ENCODE measurements around the gene PHF19. TPM values are rescaled to one million over a fixed set of nuclear protein-coding genes. Genes with fewer than 3 reads are reported as not detected.

The PHF19 gene
- total and polyA plus RNA-seq, 4 donors = 25.9 to 66.7 (median 51.2) TPM

GRCh38 chr9:120894321-120895148 lies 17.5 kb upstream of the PHF19 start:
- Histone ChIP-seq H3K27ac (ENCODE audit: low read depth in 1 of 2, low read length in 2 of 2) (peak overlapping the region; percentile 72 to 86), H3K4me1 (ENCODE audit: control insufficient read depth in 1 of 2, insufficient read depth in 2 of 2, low read length in 2 of 2) (peaks cover 0 to 2% of the 10 kb centered on the region in 2 donors), H3K27me3 (ENCODE audit: control insufficient read depth in 1 of 2, insufficient read depth in 2 of 2, low read length in 1 of 2) (no peaks in the 10 kb centered on the region), H3K9me3 (ENCODE audit: control insufficient read depth, low read length) (no peaks in the 10 kb centered on the region), H3K4me3 (ENCODE audit: low read length in 2 of 2) (no peak overlapping the region), H3K36me3 (ENCODE audit: control insufficient read depth in 1 of 2, insufficient read depth in 2 of 2, low read length in 1 of 2) (no peaks in the 10 kb centered on the region)
- 3 to 6% methylated on average over 62 to 63 of the region's 63 CpGs for WGBS, 2 donors
- DNase-seq (peak; percentile 69 to 86), ATAC-seq (ENCODE audit: low FRiP score) (peak; percentile 65)
- intact Hi-C loops (cut with DNase I) = no loop called here

GRCh38 chr9:120893611-120894307 lies 16.8 kb upstream of the PHF19 start:
- intact Hi-C loops (cut with DNase I) = no loop called here
- Histone ChIP-seq H3K4me3 (ENCODE audit: low read length in 2 of 2) (no peak overlapping the region), H3K9me3 (ENCODE audit: control insufficient read depth, low read length) (no peaks in the 10 kb centered on the region), H3K36me3 (ENCODE audit: control insufficient read depth in 1 of 2, insufficient read depth in 2 of 2, low read length in 1 of 2) (no peaks in the 10 kb centered on the region), H3K27me3 (ENCODE audit: control insufficient read depth in 1 of 2, insufficient read depth in 2 of 2, low read length in 1 of 2) (no peaks in the 10 kb centered on the region), H3K27ac (ENCODE audit: low read depth in 1 of 2, low read length in 2 of 2) (peak overlapping the region; percentile 71 to 86), H3K4me1 (ENCODE audit: control insufficient read depth in 1 of 2, insufficient read depth in 2 of 2, low read length in 2 of 2) (peaks cover 0 to 2% of the 10 kb centered on the region in 2 donors)
- 74 to 76% methylated on average over 13 of the region's 13 CpGs for WGBS, 2 donors
- ATAC-seq (ENCODE audit: low FRiP score) (peak; percentile 3), DNase-seq (no peak)

- Histone ChIP-seq H3K27ac (ENCODE audit: low read depth in 1 of 2, low read length in 2 of 2) (peak overlapping the region in 1 of 2 donors; percentile 86), H3K4me3 (ENCODE audit: low read length in 2 of 2) (no peak overlapping the region), H3K9me3 (ENCODE audit: control insufficient read depth, low read length) (no peaks in the 10 kb centered on the region), H3K27me3 (ENCODE audit: control insufficient read depth in 1 of 2, insufficient read depth in 2 of 2, low read length in 1 of 2) (no peaks in the 10 kb centered on the region), H3K4me1 (ENCODE audit: control insufficient read depth in 1 of 2, insufficient read depth in 2 of 2, low read length in 2 of 2) (peaks cover 0 to 2% of the 10 kb centered on the region in 2 donors), H3K36me3 (ENCODE audit: control insufficient read depth in 1 of 2, insufficient read depth in 2 of 2, low read length in 1 of 2) (no peaks in the 10 kb centered on the region)
- ATAC-seq (ENCODE audit: low FRiP score) = no peak
- intact Hi-C loops (cut with DNase I) = no loop called here
- 82 to 88% methylated on average over 6 of the region's 6 CpGs for WGBS, 2 donors
- no peak for DNase-seq
Observed at GRCh38 chr9:120892748-120893610, 16.0 kb upstream of the PHF19 start.

GRCh38 chr9:120891884-120892747 lies 15.1 kb upstream of the PHF19 start:
- peak overlapping the region; percentile 29 to 70 for H3K27ac ChIP-seq (ENCODE audit: low read depth in 1 of 2, low read length in 2 of 2)
- DNase-seq (no peak), ATAC-seq (ENCODE audit: low FRiP score) (no peak)
- no peaks in the 10 kb centered on the region for H3K36me3 ChIP-seq (ENCODE audit: control insufficient read depth in 1 of 2, insufficient read depth in 2 of 2, low read length in 1 of 2)
- 28 to 32% methylated on average over 15 of the region's 15 CpGs for WGBS, 2 donors
- no peaks in the 10 kb centered on the region for H3K9me3 ChIP-seq (ENCODE audit: control insufficient read depth, low read length)
- H3K4me1 ChIP-seq (ENCODE audit: control insufficient read depth in 1 of 2, insufficient read depth in 2 of 2, low read length in 2 of 2) = peaks cover 0 to 2% of the 10 kb centered on the region in 2 donors
- H3K27me3 ChIP-seq (ENCODE audit: control insufficient read depth in 1 of 2, insufficient read depth in 2 of 2, low read length in 1 of 2) = no peaks in the 10 kb centered on the region
- no peak overlapping the region for H3K4me3 ChIP-seq (ENCODE audit: low read length in 2 of 2)
- intact Hi-C loops (cut with DNase I) = no loop called here

- H3K4me1 ChIP-seq (ENCODE audit: control insufficient read depth in 1 of 2, insufficient read depth in 2 of 2, low read length in 2 of 2) = peaks cover 0 to 2% of the 10 kb centered on the region in 2 donors
- H3K9me3 ChIP-seq (ENCODE audit: control insufficient read depth, low read length) = no peaks in the 10 kb centered on the region
- intact Hi-C loops (cut with DNase I) = no loop called here
- no peaks in the 10 kb centered on the region for H3K27me3 ChIP-seq (ENCODE audit: control insufficient read depth in 1 of 2, insufficient read depth in 2 of 2, low read length in 1 of 2)
- H3K4me3 ChIP-seq (ENCODE audit: low read length in 2 of 2) = no peak overlapping the region
- no peaks in the 10 kb centered on the region for H3K36me3 ChIP-seq (ENCODE audit: control insufficient read depth in 1 of 2, insufficient read depth in 2 of 2, low read length in 1 of 2)
- peak overlapping the region in 1 of 2 donors; percentile 20 for H3K27ac ChIP-seq (ENCODE audit: low read depth in 1 of 2, low read length in 2 of 2)
- DNase-seq (no peak), ATAC-seq (ENCODE audit: low FRiP score) (no peak)
- 94 to 96% methylated on average over 10 of the region's 10 CpGs for WGBS, 2 donors
Observed at GRCh38 chr9:120891245-120891883, 14.4 kb upstream of the PHF19 start.

GRCh38 chr9:120890320-120891244 lies 13.6 kb upstream of the PHF19 start:
- 86 to 89% methylated on average over 14 of the region's 14 CpGs for WGBS, 2 donors
- peaks cover 0 to 2% of the 10 kb centered on the region in 2 donors for H3K4me1 ChIP-seq (ENCODE audit: control insufficient read depth in 1 of 2, insufficient read depth in 2 of 2, low read length in 2 of 2)
- intact Hi-C loops (cut with DNase I) = no loop called here
- no peaks in the 10 kb centered on the region for H3K36me3 ChIP-seq (ENCODE audit: control insufficient read depth in 1 of 2, insufficient read depth in 2 of 2, low read length in 1 of 2)
- DNase-seq (no peak), ATAC-seq (ENCODE audit: low FRiP score) (peak; percentile 57)
- no peaks in the 10 kb centered on the region for H3K27me3 ChIP-seq (ENCODE audit: control insufficient read depth in 1 of 2, insufficient read depth in 2 of 2, low read length in 1 of 2)
- peak overlapping the region in 1 of 2 donors; percentile 17 for H3K27ac ChIP-seq (ENCODE audit: low read depth in 1 of 2, low read length in 2 of 2)
- H3K9me3 ChIP-seq (ENCODE audit: control insufficient read depth, low read length) = no peaks in the 10 kb centered on the region
- no peak overlapping the region for H3K4me3 ChIP-seq (ENCODE audit: low read length in 2 of 2)

- Histone ChIP-seq H3K9me3 (ENCODE audit: control insufficient read depth, low read length) (no peaks in the 10 kb centered on the region), H3K36me3 (ENCODE audit: control insufficient read depth in 1 of 2, insufficient read depth in 2 of 2, low read length in 1 of 2) (no peaks in the 10 kb centered on the region), H3K4me3 (ENCODE audit: low read length in 2 of 2) (no peak overlapping the region), H3K27ac (ENCODE audit: low read depth in 1 of 2, low read length in 2 of 2) (no peak overlapping the region), H3K27me3 (ENCODE audit: control insufficient read depth in 1 of 2, insufficient read depth in 2 of 2, low read length in 1 of 2) (no peaks in the 10 kb centered on the region), H3K4me1 (ENCODE audit: control insufficient read depth in 1 of 2, insufficient read depth in 2 of 2, low read length in 2 of 2) (peaks cover 0 to 2% of the 10 kb centered on the region in 2 donors)
- no peak for DNase-seq
- intact Hi-C loops (cut with DNase I) = no loop called here
- ATAC-seq (ENCODE audit: low FRiP score) = peak; percentile 54
- 99 to 100% methylated on average over 1 of the region's 1 CpG for WGBS, 2 donors
Observed at GRCh38 chr9:120889606-120890271, 12.8 kb upstream of the PHF19 start.
